ENCODE measurements around the gene UNCX. TPM values are rescaled to one million over a fixed set of nuclear protein-coding genes. Genes with fewer than 3 reads are reported as not detected.

The UNCX gene
- total RNA-seq, 4 donors from 2014 or later: not detected

DNA sequence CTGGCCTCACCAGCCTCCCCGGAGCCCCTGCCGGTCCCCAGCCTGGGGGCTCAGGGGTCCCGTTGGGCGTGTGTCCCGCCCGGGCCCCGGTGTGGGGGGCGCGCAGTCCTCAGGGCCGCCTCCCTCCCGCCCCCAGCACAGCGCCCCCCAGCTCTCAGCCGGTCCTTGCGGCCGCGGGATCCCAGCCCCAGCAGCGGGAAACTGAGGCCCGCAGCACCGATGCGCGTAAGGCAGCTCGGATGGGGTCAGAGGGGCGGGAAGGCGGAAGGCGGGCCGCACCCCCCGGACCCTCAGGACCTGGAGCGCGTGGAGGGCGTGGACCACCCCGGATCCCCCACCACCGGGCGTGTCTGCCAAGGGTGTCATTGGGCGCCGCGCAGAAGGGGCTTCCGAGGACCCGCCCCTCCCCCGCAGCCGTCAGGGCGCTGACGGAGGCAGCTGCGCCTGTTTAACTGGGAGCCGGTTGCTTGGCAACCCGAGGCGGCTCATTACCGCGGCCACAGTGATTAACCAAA is 14.9 kb downstream of the UNCX start:
- no peak for DNase-seq (ENCODE audit: extremely low spot score)
- no peak overlapping the region for H3K27ac ChIP-seq (replicated peaks in 1 of 4)
- peaks cover 17 to 100% (median 86%) of the 10 kb centered on the region in 4 donors for H3K27me3 ChIP-seq
- TF ChIP-seq EP300 (IDR thresholded peaks at IDR 0.05) (no peak), POLR2AphosphoS5 (IDR thresholded peaks at IDR 0.05) (no peak), POLR2A (IDR thresholded peaks at IDR 0.05; ENCODE audit: low read depth) (no peak)
- TF ChIP-seq, protein P1, sequence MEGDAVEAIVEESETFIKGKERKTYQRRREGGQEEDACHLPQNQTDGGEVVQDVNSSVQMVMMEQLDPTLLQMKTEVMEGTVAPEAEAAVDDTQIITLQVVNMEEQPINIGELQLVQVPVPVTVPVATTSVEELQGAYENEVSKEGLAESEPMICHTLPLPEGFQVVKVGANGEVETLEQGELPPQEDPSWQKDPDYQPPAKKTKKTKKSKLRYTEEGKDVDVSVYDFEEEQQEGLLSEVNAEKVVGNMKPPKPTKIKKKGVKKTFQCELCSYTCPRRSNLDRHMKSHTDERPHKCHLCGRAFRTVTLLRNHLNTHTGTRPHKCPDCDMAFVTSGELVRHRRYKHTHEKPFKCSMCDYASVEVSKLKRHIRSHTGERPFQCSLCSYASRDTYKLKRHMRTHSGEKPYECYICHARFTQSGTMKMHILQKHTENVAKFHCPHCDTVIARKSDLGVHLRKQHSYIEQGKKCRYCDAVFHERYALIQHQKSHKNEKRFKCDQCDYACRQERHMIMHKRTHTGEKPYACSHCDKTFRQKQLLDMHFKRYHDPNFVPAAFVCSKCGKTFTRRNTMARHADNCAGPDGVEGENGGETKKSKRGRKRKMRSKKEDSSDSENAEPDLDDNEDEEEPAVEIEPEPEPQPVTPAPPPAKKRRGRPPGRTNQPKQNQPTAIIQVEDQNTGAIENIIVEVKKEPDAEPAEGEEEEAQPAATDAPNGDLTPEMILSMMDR (IDR thresholded peaks at IDR 0.05): no peak
- WGBS: 0% methylated on average over 7 of the region's 48 CpGs
- H3K4me3 ChIP-seq: peak overlapping the region in 2 of 4 donors; percentile 16 to 21
- no peaks in the 10 kb centered on the region for H3K9me3 ChIP-seq
- intact Hi-C loops (cut with DNase I): no loop called here
- H3K36me3 ChIP-seq: no peaks in the 10 kb centered on the region
- H3K4me1 ChIP-seq: peaks cover 22 to 53% (median 37%) of the 10 kb centered on the region in 4 donors

DNA sequence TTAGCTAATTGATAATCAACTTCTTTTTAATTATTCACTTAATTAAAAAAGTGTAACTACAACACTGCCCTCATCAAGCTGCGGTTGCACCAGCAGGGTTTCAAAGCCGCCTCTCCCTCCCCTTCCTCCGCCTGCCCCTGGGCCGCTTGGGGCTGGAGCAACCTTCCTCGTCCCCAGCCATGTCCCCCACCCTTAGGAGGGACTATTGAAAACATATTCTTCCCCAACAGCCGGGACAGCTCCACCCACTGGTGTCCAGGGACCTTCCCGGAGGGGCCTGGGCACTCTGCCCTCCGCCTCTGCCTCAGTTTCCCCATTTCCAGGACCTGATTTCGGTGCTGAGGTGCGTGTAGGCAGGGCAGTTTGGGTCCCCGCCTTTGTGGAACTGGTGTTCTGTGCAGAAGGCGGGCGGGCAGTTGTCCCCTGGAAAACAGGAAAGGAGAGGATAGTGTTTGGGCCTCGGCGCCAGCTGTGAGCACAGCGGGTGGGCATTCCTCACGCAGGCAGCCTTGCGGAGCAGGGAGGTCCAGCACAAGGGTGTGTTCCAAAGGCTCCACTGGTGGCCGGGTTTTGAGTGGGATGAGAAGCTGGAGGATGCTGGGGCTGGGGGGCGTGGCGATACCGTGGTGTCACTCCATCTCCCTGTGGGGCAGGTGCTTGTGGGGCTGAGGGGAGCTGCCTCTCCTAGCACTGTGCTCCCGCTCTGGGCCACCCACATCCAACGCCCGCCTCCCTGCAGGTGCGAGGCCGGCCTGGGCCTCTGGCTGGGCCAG is 15.7 kb downstream of the UNCX start:
- intact Hi-C loops (cut with DNase I): no loop called here
- Histone ChIP-seq H3K9me3 (no peaks in the 10 kb centered on the region), H3K27me3 (peaks cover 17 to 100% (median 82%) of the 10 kb centered on the region in 4 donors)

DNA sequence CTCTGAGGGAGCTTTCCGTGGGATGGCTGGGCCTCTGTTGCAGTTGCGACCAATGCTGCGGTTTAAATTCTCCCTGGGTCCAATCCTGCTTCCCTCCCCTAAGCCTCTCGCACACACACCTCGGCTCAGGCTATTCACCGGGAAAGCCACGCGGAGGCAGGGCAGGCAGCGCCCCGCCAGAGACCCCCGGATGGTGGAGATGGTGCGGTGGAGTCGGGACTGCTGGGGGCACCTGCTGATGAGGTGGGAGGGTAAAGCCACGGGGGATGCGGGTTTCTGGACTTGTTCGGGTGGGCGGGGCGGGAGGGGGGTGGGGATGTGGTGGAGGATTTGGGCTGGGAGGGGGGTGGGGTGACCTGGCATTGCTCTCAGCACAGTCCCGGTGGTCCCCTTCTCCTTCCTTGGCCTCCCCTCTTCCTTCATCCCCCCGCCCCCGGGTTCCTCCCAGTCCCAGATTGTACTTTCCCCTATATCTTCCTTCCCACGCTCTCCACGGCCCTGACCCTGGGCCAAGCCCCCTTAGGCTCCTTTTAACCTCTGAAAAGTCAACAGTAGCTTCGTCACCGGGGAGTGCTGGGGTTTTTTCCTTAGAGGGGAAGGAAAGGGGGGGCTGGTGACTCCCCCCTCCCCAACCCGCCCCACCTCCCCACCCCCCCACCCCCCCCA is 16.4 kb downstream of the UNCX start:
- Histone ChIP-seq H3K9me3 (no peaks in the 10 kb centered on the region), H3K27me3 (peaks cover 10 to 100% (median 81%) of the 10 kb centered on the region in 4 donors), H3K4me1 (peaks cover 20 to 42% (median 33%) of the 10 kb centered on the region in 4 donors), H3K27ac (replicated peaks in 1 of 4) (no peak overlapping the region), H3K36me3 (no peaks in the 10 kb centered on the region), H3K4me3 (no peak overlapping the region)
- TF ChIP-seq, protein P1 (IDR thresholded peaks at IDR 0.05): no peak
- no peak for TF ChIP-seq POLR2A (IDR thresholded peaks at IDR 0.05; ENCODE audit: low read depth)
- TF ChIP-seq EP300 (IDR thresholded peaks at IDR 0.05): no peak
- TF ChIP-seq POLR2AphosphoS5 (IDR thresholded peaks at IDR 0.05): no peak
- DNase-seq (ENCODE audit: extremely low spot score): no peak
- WGBS: 4% methylated on average over 22 of the region's 26 CpGs
- intact Hi-C loops (cut with DNase I): no loop called here

More for the DNA sequence above, 15.7 kb downstream of the UNCX start:
- H3K4me3 ChIP-seq: no peak overlapping the region
- peaks cover 20 to 47% (median 33%) of the 10 kb centered on the region in 4 donors for H3K4me1 ChIP-seq
- WGBS: 2% methylated on average over 15 of the region's 27 CpGs
- DNase-seq (ENCODE audit: extremely low spot score): no peak
- H3K36me3 ChIP-seq: no peaks in the 10 kb centered on the region
- H3K27ac ChIP-seq (replicated peaks in 1 of 4): no peak overlapping the region
- TF ChIP-seq POLR2AphosphoS5 (IDR thresholded peaks at IDR 0.05): no peak
- no peak for TF ChIP-seq EP300 (IDR thresholded peaks at IDR 0.05)
- TF ChIP-seq, protein P1 (IDR thresholded peaks at IDR 0.05): no peak
- no peak for TF ChIP-seq POLR2A (IDR thresholded peaks at IDR 0.05; ENCODE audit: low read depth)

DNA sequence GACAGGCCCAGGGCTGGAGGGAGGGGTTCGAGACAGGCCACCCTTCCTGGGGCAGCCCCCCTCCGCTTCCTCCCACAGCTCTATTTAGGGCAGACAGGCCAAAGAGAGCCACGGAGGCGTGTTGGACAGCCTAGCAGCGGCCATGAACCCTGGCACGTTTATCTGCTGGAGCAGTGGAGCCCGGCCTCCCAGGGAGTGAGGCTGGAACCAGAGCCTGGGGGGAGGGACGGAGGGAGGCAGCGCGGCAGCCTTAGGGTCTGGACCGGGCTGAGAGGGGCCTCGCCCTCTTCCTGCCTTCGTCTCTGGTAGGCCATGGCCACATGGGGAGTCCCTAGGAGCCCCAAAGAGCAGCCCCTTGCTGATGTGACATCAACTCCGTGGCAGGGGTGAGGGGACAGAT is 17.1 kb downstream of the UNCX start:
- Histone ChIP-seq H3K9me3 (no peaks in the 10 kb centered on the region), H3K4me1 (peaks cover 20 to 39% (median 33%) of the 10 kb centered on the region in 4 donors), H3K27me3 (peaks cover 10 to 100% (median 80%) of the 10 kb centered on the region in 4 donors), H3K36me3 (no peaks in the 10 kb centered on the region), H3K4me3 (no peak overlapping the region), H3K27ac (replicated peaks in 1 of 4) (no peak overlapping the region)
- TF ChIP-seq POLR2A (IDR thresholded peaks at IDR 0.05; ENCODE audit: low read depth): no peak
- TF ChIP-seq, protein P1 (IDR thresholded peaks at IDR 0.05): no peak
- no peak for TF ChIP-seq EP300 (IDR thresholded peaks at IDR 0.05)
- TF ChIP-seq POLR2AphosphoS5 (IDR thresholded peaks at IDR 0.05): no peak
- intact Hi-C loops (cut with DNase I): no loop called here
- 17% methylated on average over 2 of the region's 14 CpGs for WGBS
- no peak for DNase-seq (ENCODE audit: extremely low spot score)
